ENCODE results near the gene EXOC1L. TPM values are rescaled to one million over a fixed set of nuclear protein-coding genes. Genes with fewer than 3 reads are reported as not detected.

The EXOC1L gene
- polyA plus RNA-seq, 1 donor (not counting 4 experiments of a cell fraction or from before 2014, with no cell fraction given), result not detected

DNA sequence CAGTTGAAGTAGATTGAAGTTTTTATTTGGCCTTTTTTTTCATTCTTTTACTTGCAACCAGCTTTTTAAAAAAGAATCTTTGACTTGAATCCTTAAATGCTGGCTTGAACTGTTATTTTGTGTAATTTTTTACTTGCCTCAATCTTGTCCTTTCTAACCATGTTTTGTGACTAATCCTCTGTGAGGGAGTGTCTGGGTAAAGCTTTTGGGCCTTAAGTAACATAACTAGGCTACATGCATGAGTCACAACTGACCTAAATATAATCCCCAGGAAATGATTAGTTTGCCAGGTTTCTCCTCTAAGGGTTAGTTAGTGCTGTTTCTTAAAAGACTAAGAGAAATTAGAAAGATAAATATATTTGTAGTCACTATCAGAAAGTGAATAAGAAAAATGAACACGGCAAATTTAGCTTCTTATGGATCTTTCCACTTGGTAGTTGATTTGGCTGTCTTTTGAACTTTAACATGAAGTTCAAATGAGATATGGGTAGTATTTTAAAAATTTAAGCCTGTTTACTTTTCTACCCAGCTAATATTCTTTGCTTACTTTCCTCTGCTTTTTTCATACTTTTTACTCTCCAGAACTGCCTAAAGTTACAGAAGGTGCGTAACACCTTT, 46.8 kb downstream of the EXOC1L start:
- dilution Hi-C loops (cut with MboI; ENCODE audit: extremely low pct_ligation_motif_present, low sequenced_read_pairs), result no loop called here
- peaks cover 5 to 10% of the 10 kb centered on the region in 2 experiments for H3K36me3 ChIP-seq (ENCODE audit: control insufficient read depth in 2 of 2, extremely low read depth in 1 of 2, insufficient read depth in 2 of 2, low read length in 2 of 2)

GRCh38 chr4:55866973-55867574, 47.5 kb downstream of the EXOC1L start:
- Histone ChIP-seq H3K36me3 (ENCODE audit: control insufficient read depth in 2 of 2, extremely low read depth in 1 of 2, insufficient read depth in 2 of 2, low read length in 2 of 2) (peaks cover 5 to 10% of the 10 kb centered on the region in 2 experiments), H2AFZ (ENCODE audit: control insufficient read depth, low read length) (peak overlapping the region; percentile 42), H3K9me3 (ENCODE audit: control insufficient read depth, low read depth, low read length) (no peaks in the 10 kb centered on the region), H3K27ac (ENCODE audit: control insufficient read depth, insufficient read depth, low read length) (peak overlapping the region; percentile 87), H3K9me1 (ENCODE audit: control insufficient read depth, extremely low read depth, insufficient read depth, low read length) (no peaks in the 10 kb centered on the region), H3K4me2 (ENCODE audit: control insufficient read depth, extremely low read depth, insufficient read depth, low read depth, low read length) (peak overlapping the region; percentile 83), H3K79me2 (ENCODE audit: control insufficient read depth, insufficient read depth, low read length) (no peaks in the 10 kb centered on the region), H3K9ac (ENCODE audit: control insufficient read depth, extremely low read depth, insufficient read depth, low read length) (no peak overlapping the region), H3K4me1 (ENCODE audit: control insufficient read depth, extremely low read depth, insufficient read depth, low read length) (peaks cover 26% of the 10 kb centered on the region), H3K27me3 (ENCODE audit: control insufficient read depth, extremely low read depth, insufficient read depth, low read length) (no peaks in the 10 kb centered on the region), H4K20me1 (ENCODE audit: control insufficient read depth, extremely low read depth, insufficient read depth, low read length) (no peaks in the 10 kb centered on the region), H3K4me3 (ENCODE audit: control insufficient read depth in 2 of 3, extremely low read depth in 1 of 3, insufficient read depth in 2 of 3, low read depth in 1 of 3, low read length in 3 of 3) (peak overlapping the region in 1 of 3 experiments; percentile 18)
- FAIRE-seq, result no peak
- dilution Hi-C loops (cut with MboI; ENCODE audit: extremely low pct_ligation_motif_present, low sequenced_read_pairs), result no loop called here
- TF ChIP-seq EZH2 (IDR thresholded peaks at IDR 0.05; ENCODE audit: low read length), result no peak
- TF ChIP-seq, protein P1, sequence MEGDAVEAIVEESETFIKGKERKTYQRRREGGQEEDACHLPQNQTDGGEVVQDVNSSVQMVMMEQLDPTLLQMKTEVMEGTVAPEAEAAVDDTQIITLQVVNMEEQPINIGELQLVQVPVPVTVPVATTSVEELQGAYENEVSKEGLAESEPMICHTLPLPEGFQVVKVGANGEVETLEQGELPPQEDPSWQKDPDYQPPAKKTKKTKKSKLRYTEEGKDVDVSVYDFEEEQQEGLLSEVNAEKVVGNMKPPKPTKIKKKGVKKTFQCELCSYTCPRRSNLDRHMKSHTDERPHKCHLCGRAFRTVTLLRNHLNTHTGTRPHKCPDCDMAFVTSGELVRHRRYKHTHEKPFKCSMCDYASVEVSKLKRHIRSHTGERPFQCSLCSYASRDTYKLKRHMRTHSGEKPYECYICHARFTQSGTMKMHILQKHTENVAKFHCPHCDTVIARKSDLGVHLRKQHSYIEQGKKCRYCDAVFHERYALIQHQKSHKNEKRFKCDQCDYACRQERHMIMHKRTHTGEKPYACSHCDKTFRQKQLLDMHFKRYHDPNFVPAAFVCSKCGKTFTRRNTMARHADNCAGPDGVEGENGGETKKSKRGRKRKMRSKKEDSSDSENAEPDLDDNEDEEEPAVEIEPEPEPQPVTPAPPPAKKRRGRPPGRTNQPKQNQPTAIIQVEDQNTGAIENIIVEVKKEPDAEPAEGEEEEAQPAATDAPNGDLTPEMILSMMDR (optimal IDR thresholded peaks at IDR 0.05 in 1 of 3, IDR thresholded peaks at IDR 0.05 in 1 of 3, conservative IDR thresholded peaks at IDR 0.05 in 1 of 3; ENCODE audit: extremely low read depth in 1 of 3, insufficient read depth in 2 of 3, low read length in 3 of 3), result peak; percentile 59 to 71 (median 59)
- DNase-seq (ENCODE audit: low read depth, low spot score), result peak; percentile 36

More for the DNA sequence above, 46.8 kb downstream of the EXOC1L start:
- Histone ChIP-seq H4K20me1 (ENCODE audit: control insufficient read depth, extremely low read depth, insufficient read depth, low read length) (no peaks in the 10 kb centered on the region), H2AFZ (ENCODE audit: control insufficient read depth, low read length) (no peak overlapping the region), H3K4me2 (ENCODE audit: control insufficient read depth, extremely low read depth, insufficient read depth, low read depth, low read length) (peak overlapping the region; percentile 83), H3K27ac (ENCODE audit: control insufficient read depth, insufficient read depth, low read length) (peak overlapping the region; percentile 87), H3K9ac (ENCODE audit: control insufficient read depth, extremely low read depth, insufficient read depth, low read length) (peak overlapping the region; percentile 30), H3K79me2 (ENCODE audit: control insufficient read depth, insufficient read depth, low read length) (no peaks in the 10 kb centered on the region), H3K4me3 (ENCODE audit: control insufficient read depth in 2 of 3, extremely low read depth in 1 of 3, insufficient read depth in 2 of 3, low read depth in 1 of 3, low read length in 3 of 3) (peak overlapping the region in 1 of 3 experiments; percentile 18), H3K9me3 (ENCODE audit: control insufficient read depth, low read depth, low read length) (no peaks in the 10 kb centered on the region), H3K4me1 (ENCODE audit: control insufficient read depth, extremely low read depth, insufficient read depth, low read length) (peaks cover 26% of the 10 kb centered on the region), H3K9me1 (ENCODE audit: control insufficient read depth, extremely low read depth, insufficient read depth, low read length) (no peaks in the 10 kb centered on the region), H3K27me3 (ENCODE audit: control insufficient read depth, extremely low read depth, insufficient read depth, low read length) (no peaks in the 10 kb centered on the region)
- no peak for TF ChIP-seq EZH2 (IDR thresholded peaks at IDR 0.05; ENCODE audit: low read length)
- TF ChIP-seq, protein P1 (optimal IDR thresholded peaks at IDR 0.05 in 1 of 3, IDR thresholded peaks at IDR 0.05 in 1 of 3, conservative IDR thresholded peaks at IDR 0.05 in 1 of 3; ENCODE audit: extremely low read depth in 1 of 3, insufficient read depth in 2 of 3, low read length in 3 of 3), result no peak
- peak; percentile 73 for FAIRE-seq
- DNase-seq (ENCODE audit: low read depth, low spot score), result peak; percentile 75

Data from keratinocyte (primary cell).